GM12865 (cell line): ENCODE results near the gene MGRN1.
A peak's percentile ranks its signal among the peaks of the same experiment; 100 is the strongest.

Source experiments
- DNase-seq: peaks from one replicate; pipeline ENCODE4 v3.0.0; 2010; ENCODE audit warnings: low read depth
- H3K4me3 ChIP-seq: 2 replicates; pipeline ENCODE4 v1.5.1; 2011; ENCODE audit warnings: mild to moderate bottlenecking, low read depth, low read length, control low read depth
- TF ChIP-seq, protein P1 (sequence below): IDR thresholded peaks from 2 replicates; pipeline ENCODE4 v1.5.1; 2011; ENCODE audit warnings: low read length, control low read depth, low read depth, inconsistent platforms; ENCODE audit not compliant: insufficient read depth; ENCODE audit errors: missing control alignments

The MGRN1 gene

DNA sequence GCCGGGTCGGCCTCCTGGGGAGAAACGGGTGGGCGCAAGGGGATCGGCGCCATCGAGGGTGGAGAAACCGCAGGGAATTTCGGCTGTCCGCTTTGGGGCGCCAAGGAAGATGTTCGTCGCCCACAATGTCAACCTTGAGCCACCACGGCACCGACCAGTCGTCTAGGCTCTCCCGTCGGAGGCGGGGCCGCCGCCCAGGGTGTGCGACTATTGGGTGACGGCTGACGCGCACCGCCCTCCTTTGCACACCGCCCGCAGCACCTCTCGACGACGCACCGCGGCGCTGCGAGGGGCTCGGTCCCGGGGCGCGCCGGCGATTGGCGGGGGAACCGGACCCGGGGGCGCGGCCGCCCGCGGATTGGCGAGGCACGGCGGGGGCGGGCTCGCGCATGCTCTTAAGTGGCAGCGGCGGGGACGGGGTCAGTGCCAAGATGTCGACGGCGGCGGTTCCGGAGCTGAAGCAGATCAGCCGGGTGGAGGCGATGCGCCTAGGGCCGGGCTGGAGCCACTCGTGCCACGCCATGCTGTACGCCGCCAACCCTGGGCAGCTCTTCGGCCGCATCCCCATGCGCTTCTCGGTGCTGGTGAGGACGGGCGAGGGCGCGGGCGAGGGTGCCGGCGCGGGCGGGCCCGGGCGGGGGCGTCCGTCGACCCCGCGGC, 68.8 kb downstream of the MGRN1 start, which contains the start of gene NUDT16L1:
Gene NUDT16L1 (plus strand): TSS at position 267 of the 660 bp plus-strand sequence. CDS start 165 bp downstream, at position 432.
- TF ChIP-seq, protein P1, sequence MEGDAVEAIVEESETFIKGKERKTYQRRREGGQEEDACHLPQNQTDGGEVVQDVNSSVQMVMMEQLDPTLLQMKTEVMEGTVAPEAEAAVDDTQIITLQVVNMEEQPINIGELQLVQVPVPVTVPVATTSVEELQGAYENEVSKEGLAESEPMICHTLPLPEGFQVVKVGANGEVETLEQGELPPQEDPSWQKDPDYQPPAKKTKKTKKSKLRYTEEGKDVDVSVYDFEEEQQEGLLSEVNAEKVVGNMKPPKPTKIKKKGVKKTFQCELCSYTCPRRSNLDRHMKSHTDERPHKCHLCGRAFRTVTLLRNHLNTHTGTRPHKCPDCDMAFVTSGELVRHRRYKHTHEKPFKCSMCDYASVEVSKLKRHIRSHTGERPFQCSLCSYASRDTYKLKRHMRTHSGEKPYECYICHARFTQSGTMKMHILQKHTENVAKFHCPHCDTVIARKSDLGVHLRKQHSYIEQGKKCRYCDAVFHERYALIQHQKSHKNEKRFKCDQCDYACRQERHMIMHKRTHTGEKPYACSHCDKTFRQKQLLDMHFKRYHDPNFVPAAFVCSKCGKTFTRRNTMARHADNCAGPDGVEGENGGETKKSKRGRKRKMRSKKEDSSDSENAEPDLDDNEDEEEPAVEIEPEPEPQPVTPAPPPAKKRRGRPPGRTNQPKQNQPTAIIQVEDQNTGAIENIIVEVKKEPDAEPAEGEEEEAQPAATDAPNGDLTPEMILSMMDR = peak; percentile 8
- peak within 1 kb of the TSS; percentile 81 for H3K4me3 ChIP-seq
- peak; percentile 98 for DNase-seq

DNA sequence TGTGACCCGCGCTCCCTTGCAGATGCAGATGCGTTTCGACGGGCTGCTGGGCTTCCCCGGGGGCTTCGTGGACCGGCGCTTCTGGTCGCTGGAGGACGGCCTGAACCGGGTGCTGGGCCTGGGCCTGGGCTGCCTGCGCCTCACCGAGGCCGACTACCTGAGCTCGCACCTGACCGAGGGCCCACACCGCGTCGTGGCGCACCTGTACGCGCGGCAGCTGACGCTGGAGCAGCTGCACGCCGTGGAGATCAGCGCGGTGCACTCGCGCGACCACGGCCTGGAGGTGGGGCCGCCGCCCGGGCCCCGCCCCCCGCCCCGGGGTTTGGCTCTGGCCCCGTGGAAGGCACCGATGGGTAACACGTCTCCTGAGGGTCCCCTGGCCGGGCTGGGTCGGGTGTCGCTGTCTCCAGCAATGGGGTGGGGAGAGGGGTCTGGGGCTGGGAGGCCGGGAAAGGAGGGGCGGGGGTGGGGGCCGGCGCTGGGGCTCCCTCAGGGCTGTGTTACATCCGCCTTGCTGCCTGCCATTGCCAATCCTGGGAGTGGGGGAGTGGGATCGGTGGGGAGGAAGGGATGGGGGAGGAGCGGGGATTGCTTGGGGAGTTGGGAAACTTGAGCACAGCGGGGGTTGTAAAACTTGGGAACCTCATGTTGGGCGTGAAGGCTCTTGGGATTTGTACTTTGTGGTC, 69.5 kb downstream of the MGRN1 start:
- TF ChIP-seq, protein P1 = no peak
- peak; percentile 55 for DNase-seq
- peak overlapping the region; percentile 81 for H3K4me3 ChIP-seq

DNA sequence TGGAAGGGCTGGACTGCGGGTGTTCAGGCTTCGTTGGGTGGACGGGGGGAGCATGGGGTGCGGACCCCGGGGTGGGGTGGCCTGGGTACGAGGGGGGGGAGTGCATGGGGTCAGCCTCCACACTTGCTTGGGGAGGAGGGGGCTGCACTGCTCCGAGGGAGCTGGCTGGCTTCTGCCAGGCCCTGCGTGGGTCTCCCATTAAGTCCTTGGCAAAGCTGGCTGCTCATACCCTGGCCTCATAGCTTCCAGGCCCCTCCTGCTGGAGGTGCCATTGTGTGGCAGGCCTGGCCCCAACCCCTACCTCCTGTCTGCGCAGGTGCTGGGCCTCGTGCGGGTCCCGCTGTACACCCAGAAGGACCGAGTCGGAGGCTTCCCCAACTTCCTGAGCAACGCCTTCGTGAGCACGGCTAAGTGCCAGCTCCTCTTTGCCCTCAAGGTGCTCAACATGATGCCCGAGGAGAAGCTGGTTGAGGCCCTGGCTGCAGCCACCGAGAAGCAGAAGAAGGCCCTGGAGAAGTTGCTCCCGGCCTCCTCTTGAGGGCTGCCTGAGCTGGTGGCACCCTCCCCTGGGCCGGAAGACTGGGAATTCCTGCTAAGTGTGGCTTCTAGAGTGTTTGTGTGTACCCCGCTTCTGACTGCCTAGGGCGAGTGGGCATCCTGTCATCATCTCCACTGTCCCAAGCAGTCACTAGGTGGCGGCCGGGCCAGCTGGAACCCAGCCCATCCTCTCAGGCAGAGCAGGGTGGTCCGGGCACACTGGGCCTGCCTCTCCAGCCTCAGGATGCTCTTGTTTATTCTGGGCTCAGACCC, 70.2 kb downstream of the MGRN1 start:
- no peak for DNase-seq
- H3K4me3 ChIP-seq = peak overlapping the region; percentile 81
- TF ChIP-seq, protein P1 = no peak

DNA sequence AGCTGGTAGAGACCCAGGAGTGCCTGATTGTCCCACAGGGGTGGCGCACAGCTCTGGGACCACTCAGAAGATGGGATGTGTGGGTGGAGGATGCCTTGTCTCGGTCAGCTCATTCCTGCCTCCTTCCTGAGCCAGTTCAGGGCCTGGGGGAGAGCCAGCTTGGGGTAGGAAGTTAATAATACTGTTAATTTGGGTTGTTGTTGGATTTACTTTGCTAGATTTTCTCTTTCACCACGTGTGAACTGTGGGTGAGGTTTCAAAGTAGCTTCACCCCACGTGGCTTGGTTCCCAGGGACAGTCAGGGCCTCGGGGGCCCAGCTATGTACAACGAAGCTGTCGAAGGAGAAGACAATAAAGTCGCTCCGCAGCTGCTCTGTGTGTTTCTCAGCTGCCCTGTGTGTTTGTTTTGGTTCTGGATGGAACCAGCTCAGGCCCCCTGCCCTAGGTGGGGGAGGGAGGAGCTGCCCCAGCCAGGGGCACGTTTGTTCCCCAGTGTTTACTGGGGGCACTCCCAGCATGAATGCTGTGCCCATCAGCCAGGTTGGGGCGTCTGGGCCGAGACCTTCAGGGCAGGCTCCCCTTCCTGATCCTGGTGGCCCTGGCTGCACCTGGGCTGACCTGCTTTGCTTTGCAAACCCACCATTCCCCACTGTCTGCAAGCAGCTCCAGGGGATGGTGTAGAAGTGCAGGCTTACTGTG, 71.0 kb downstream of the MGRN1 start:
- H3K4me3 ChIP-seq = no peak overlapping the region
- DNase-seq = no peak
- TF ChIP-seq, protein P1 = no peak

DNA sequence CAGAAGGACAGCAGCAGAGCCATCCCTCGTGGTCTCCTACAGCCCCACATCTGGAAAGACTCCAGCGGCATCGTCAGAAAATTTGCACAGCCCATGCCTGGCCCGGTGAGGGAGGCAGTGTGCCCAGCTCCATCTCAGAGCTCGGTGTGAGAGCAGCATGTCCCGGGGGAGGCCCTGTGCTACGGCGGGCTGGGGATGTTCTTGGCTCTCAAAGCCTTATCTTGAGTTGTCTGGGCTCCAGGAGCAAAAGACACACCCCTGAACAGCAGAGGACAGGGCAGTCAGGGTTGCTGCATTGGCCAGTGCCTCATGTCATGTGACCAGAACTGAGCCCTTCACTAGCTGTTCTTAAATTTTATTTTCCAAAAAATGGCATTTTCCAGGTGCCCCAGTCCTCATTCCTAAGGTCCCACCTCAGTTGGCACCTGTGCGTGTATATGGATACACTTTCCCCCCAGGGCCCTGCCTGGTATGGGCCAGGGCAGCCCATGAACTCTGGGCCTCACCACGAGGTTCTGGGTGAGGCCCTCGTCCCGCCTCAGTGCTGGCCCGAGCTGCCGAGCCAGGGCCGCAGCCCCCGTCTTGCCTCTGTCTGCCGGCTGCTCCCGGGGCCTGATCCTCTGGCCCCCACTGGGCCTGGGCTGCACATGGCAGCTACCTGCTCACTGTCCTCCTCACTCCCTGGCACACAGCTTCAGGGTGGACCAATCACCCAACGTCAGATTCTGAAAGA, 71.7 kb downstream of the MGRN1 start:
- DNase-seq = no peak
- TF ChIP-seq, protein P1 = no peak
- H3K4me3 ChIP-seq = no peak overlapping the region
